HG03039 (cell line): ENCODE measurements around the gene CCDC40.

Experiments used
- ATAC-seq: cut with Tn5 transposase; IDR thresholded peaks from one replicate; pipeline ENCODE4 v1.9.1; 2021; ENCODE audit warnings: mild to moderate bottlenecking, moderate library complexity; ENCODE audit not compliant: unreplicated experiment

The CCDC40 gene

GRCh38 chr17:80018917-80019651 lies 17.4 kb upstream of the CCDC40 start:
- ATAC-seq: no peak

- ATAC-seq: no peak
Observed at GRCh38 chr17:80021600-80021999, 14.8 kb upstream of the CCDC40 start.

- no peak for ATAC-seq
Observed at GRCh38 chr17:80023481-80024205, 12.8 kb upstream of the CCDC40 start.

- no peak for ATAC-seq
Observed at GRCh38 chr17:80024206-80024972, 12.1 kb upstream of the CCDC40 start.

DNA sequence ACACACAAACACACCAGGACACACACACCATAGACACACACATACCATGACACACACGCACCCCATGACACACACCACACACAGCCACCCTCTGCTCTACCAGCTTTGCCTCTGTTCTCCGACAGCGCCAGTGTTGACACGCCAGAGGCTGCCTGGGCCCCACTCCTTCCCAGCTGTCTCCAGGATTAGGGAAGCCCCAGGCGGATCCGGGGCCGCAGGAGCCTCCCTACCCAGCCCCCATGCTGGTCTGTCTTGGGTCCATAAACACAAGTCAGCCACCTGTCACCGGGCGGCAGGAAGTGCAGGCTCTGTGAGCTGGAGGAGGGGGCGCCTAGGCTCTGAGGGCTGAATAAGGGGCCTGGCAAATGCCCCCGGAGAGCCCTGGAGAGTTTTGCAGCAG lies 11.3 kb upstream of the CCDC40 start:
- ATAC-seq: no peak

GRCh38 chr17:80025796-80026195 lies 10.6 kb upstream of the CCDC40 start:
- no peak for ATAC-seq

- ATAC-seq: no peak
Observed at GRCh38 chr17:80026359-80027042, 9.9 kb upstream of the CCDC40 start.

DNA sequence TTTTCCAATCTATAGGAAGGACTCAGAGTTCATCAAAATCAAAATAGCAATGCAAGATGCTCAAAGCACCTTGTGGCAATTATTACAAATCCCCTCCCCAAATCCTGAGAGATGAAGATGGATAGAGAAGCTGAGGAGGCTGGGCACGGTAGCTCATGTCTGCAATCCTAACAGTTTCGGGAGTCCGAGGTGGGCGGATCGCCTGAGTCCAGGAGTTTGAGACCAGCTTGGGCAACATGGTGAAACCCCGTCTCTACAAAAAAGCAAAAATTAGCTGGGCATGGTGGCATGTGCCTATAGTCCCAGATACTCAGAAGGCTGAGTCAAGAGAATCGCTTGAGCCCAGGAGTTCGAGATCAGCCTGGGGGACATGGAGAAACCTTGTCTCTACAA lies 9.4 kb upstream of the CCDC40 start:
- no peak for ATAC-seq

- ATAC-seq: no peak
Observed at GRCh38 chr17:80028030-80028429, 8.4 kb upstream of the CCDC40 start.

- no peak for ATAC-seq
Observed at GRCh38 chr17:80029258-80029974, 7.0 kb upstream of the CCDC40 start.

DNA sequence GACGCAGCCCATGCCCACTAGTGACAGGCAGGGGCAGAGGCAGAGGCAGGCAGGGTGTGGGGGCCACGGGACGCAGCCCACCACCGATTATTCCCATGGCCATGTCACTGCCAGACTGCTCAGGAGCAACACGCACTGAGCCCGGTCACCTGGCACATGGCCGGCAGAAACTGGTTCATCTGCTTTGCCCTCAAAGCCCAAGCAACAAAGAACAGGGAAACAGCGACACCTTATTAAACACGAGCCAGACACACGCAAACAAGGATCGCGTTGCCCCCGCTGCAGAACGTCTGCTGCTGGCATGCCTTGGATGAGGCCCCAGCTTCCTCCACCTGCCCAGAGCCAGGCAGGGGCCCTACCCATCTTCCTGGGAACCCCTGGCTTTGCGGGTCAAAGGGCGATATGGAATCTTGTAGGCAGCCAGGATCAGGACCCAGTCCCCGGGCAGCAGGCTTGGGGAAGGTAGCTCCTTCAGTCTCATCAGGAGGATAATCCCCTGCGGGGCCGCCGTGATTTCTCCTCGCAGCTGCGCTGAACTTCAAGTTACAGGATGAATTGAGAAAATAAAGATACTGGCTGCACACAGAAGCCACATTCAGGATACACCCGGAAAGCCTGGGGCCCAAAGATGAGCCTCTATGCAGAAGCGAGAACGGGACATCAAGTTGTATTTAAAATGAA lies 5.6 kb upstream of the CCDC40 start:
- no peak for ATAC-seq

GRCh38 chr17:80031691-80032430 lies 4.6 kb upstream of the CCDC40 start:
- ATAC-seq: no peak

DNA sequence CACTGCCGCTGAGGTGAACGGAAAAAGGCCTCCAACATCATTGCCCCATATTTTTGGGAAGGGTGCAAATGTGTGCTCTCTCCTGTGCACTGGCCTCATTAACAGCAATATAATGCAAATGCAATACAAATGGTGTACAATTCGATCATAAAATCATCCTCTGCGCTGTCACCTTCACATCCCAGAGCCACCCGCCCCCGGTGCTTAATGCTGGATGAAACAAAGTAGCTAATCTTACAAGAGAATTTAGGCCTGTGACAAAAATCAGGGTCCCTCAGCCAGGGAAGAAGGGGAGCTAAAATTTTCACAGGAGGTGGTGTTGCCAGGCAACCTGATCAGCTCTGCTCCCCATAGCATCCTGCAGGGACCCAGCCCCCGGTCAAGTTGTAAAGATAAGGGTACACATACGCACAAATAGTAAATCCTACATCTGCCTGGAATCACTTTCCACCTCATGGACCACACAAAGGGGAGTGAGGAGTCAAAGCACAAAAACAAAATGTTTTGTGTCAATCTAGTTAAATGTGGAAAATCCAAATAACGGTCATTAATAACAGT lies 3.7 kb upstream of the CCDC40 start:
- ATAC-seq: no peak

DNA sequence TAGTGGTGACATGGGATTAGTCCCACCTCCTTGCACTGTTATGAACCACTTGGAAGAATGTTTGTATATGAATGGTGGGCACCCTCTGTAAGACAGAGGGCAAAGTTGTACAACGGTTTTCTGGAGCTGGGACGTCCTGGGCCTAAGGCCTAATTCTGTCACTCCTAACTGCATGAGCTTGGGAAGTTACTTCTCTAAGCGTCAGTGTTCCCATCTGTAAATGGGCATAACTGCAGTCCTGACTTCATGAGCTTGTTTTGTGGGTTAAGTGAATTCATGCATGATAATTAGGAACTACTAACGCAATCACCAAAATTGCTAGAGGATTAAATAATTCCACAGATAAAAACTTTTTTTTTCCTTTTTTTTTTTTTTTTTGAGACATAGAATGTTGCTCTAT lies 2.6 kb upstream of the CCDC40 start:
- no peak for ATAC-seq

DNA sequence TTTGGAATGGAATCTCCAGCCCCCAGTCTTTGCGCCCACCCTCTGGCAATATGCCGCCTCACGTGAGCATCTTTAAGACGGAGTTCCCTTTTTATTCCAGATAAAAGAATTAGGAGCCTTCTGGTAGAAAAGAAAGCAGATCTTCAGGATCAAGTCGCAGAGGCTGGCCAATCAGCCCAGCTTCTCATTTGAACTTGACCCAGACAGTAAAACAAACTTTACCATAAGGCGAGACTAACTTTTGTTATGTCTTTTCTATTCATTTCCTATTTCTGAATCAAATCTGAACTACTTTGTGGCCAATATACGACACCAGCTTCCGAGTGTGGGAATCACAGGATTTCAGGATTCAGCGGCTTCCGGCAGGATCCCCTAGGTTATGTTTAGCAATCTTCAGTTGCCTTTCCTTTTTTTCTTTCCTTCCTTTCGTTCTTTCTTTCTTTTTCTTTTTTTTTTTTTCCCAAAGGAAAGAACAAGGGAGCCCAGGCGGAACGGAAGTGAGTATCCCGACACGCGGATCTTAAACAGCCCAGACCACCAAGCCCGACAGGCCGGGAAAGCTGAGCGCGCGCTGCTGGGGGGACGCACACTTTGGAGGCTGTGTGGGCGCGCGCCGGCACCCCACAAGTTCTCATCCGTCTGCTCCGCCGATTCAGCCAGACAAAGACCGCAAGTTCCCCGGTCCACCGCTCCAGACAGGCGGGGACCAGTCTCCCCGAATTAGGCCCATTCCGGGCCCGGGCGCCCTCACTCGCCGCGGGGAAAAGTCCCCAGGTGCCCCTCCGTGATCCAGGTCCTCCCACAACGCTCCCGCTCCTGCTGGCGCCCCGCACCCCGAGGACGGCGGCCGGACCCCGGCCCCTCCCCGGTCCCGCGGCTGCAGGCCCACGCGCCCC lies 1.4 kb upstream of the CCDC40 start:
- ATAC-seq: no peak

GRCh38 chr17:80035687-80035936 lies 830 bp upstream of the CCDC40 start, which contains the start of gene TBC1D16:
Gene TBC1D16, minus strand, starts transcription at chr17:80035872. Its CDS starts 22,325 bp downstream, at chr17:80013547.
- ATAC-seq: no peak

GRCh38 chr17:80036715-80037477 lies 454 bp downstream of the CCDC40 start:
- ATAC-seq: no peak
